D721Med (cell line): ENCODE data around the gene NBAS.

Experiments
- DNase-seq: peaks from one replicate; pipeline ENCODE4 v3.0.0; 2011; ENCODE audit warnings: low spot score; ENCODE audit not compliant: insufficient read length
- FAIRE-seq: peaks from 2 replicates; lab custom pipeline; 2011; peaks lifted over from hg19 to GRCh38; lab: Jason Lieb, UNC
- CTCF ChIP-seq: IDR thresholded peaks from 2 replicates; pipeline ENCODE4 v1.5.1; 2012; ENCODE audit warnings: mild to moderate bottlenecking, control low read depth; ENCODE audit not compliant: insufficient read depth; ENCODE audit errors: missing control alignments

Gene NBAS

GRCh38 chr2:15149063-15149462, 412.1 kb downstream of the NBAS start:
- FAIRE-seq = no peak
- TF ChIP-seq CTCF = no peak
- DNase-seq = no peak

- DNase-seq (no peak), FAIRE-seq (no peak)
- TF ChIP-seq CTCF = no peak
Observed at GRCh38 chr2:15147591-15147990, 413.5 kb downstream of the NBAS start.

GRCh38 chr2:15146960-15147359, 414.2 kb downstream of the NBAS start:
- no peak for DNase-seq
- TF ChIP-seq CTCF = no peak
- no peak for FAIRE-seq

- TF ChIP-seq CTCF = no peak
- DNase-seq (no peak), FAIRE-seq (no peak)
Observed at GRCh38 chr2:15145919-15146318, 415.2 kb downstream of the NBAS start.

GRCh38 chr2:15145046-15145817, 415.9 kb downstream of the NBAS start:
- FAIRE-seq (no peak), DNase-seq (no peak)
- no peak for TF ChIP-seq CTCF

GRCh38 chr2:15142069-15142689, 419.0 kb downstream of the NBAS start:
- FAIRE-seq (no peak), DNase-seq (no peak)
- TF ChIP-seq CTCF = no peak

- DNase-seq (no peak), FAIRE-seq (no peak)
- no peak for TF ChIP-seq CTCF
Observed at GRCh38 chr2:15141211-15141610, 419.9 kb downstream of the NBAS start.
